Stimulated activated CD8-positive, alpha-beta memory T cell treated with anti-CD3 and anti-CD28 coated beads, Interleukin-7, amount 100 ng/mL, for 48 hours (primary cell): Measurements from ENCODE around the gene NFATC3.

Experiments
- DNase-seq, 2 donors: peaks; one replicate each; pipeline ENCODE4 v3.0.0-alpha.2; 2020; ENCODE audit warnings: low read depth in 1 of 2; ENCODE audit errors: extremely low read depth in 1 of 2

The NFATC3 gene

DNA sequence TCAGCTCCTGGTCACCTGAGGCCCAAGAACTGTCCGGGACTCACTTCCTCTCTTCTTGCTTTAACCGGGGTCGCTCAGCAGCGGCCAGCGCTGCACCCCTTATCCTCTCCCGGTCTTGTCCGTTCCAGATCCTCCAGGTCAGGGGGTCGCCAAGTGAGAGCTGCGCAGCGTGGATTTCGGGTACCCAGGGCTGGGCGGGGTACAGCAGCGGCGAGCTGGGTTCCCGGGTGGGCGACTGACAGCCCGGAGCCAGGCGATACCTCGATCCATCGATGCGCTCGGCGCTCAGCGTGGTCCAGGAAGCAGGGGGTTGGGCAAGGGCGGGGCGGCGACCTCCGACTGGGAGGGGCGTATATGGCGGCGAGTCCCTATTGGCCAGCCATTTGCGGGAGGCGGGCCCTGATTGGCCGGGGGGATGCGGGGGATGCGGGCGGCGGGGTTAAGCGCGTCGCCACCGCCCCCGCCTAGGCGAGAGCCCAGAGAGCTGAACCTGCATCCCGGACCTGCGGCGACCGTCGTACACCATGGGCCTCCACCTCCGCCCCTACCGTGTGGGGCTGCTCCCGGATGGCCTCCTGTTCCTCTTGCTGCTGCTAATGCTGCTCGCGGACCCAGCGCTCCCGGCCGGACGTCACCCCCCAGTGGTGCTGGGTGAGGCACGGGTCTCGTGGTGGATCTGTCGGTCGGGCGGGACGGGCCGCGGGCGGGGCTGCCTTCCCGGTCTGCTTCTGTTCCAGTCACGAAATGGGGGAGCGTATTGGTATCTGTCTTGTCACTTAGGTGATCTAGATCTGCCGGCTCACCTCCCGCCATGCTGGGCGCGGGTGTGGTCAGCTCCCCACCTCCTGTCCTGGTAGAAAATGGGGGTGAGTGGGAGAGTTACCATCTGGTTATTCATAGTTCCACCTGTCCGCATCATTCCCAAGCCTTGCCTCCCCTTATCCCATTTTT lies 160.0 kb downstream of the NFATC3 start, which contains the start of gene PLA2G15:
PLA2G15 (plus strand) TSS at position 471 of the 951 bp plus-strand sequence; CDS start at position 525, 54 bp downstream.
- peak; percentile 91 to 92 for DNase-seq

DNA sequence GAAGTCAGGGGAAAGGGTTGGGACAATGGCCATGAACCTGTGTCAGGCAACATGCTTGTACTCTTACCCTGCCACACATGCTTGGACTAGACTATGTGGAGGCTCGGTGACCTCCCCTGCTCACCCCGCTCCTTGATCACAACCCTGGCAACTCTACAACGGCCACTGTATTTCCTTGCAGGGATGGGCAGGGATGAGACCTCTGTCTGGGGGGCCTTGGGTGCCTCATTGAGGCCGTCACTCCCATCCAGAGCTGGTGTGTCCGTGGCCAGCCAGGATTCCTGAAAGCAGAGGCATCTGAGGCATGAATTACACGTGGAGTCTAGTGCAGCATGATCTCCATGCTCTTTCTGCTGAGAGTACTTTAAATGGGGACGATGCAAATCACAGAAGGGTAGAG lies 161.0 kb downstream of the NFATC3 start:
- DNase-seq: no peak

DNA sequence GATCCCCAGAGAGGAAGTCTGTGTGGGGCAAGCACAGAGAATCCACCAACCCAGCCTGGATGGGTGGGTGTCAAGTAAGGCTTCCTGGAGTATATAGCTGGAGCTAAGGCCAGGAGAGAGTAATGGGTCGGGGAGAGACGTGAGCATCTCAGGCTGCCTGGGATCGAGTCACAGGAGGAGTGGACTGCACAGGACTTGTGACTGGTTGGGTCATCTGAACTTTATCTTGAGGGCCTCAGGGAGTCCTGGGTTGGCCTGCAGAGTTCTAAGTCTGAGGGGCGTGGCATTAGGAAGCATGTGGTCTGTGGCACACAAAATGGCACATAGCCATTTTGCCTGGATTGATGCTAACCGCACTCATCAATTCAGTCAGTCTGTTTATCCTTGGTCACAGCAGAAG lies 161.5 kb downstream of the NFATC3 start:
- no peak for DNase-seq

DNA sequence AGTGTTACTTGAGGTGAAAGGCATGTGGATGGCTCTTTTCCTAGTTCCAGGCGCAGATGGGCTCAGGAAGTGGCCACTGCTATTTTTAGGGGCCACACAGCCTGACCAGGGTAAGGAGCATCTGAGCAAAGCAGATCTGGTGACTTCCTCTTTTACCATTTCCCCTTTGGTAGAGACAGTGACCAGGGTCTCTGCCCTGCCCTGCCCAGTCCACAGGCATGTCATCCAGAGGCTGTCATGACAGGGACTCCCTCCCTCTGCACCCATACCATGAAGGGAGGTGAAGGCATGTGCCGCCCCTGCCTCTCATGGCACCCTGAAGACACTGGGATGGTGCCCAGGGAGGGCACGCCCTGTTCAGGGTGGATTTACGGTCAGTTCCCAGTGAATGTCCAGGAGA lies 162.2 kb downstream of the NFATC3 start:
- no peak for DNase-seq

DNA sequence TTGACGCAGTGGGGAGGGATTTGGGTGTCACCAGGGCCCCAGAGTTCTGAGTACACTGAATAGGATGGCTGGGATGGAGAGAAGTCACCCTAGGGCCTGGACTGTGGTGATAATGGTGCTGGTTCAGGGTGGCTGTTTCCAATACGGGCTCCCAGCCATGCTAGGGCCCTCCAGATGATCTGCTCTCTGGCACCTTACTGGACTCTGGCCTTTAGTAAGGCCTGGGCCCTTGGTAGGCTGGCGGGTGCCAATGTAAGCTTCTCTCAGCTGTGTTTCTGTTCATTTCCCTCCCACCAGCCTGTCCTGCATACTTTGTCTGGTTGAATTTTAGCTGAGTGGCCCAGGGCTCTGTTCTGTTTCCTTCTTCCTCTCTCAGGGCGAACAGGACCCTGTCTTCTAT lies 162.8 kb downstream of the NFATC3 start:
- DNase-seq: no peak

DNA sequence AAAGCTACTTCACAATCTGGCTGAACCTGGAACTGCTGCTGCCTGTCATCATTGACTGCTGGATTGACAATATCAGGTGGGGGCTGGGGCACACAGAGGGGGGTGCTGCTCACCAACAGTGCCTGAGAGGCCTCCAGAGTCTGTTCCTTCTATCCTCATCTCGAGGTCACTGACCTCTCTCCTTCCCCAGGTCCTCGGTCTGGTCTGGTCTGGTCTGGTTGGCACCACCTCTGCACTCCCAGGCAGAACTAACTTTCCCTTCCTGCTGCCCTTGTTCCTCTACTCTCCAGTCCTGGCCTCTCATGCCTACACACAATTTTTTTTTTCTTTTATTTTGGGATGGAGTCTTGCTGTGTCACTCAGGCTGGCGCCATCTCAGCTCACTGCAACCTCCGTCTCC lies 164.2 kb downstream of the NFATC3 start:
- no peak for DNase-seq

DNA sequence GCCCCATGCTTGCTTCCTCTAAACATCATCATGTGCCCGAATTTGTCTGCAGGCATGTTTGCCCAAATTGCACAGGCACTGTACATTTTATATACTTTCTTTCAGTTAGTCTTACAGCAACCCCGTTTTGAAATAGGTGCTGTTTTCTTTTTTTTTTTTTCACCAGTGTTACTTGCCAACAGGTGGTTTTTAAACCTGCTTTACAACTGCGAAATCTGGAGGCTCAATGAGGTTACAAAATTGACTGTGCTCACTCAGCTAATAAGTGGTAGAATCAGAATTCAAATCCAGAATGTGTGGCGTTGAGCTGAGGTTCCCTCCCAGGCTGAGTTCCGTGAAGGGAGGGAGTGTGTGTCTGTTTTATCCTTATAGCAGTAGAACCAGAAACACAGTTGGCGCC lies 165.8 kb downstream of the NFATC3 start:
- DNase-seq: no peak

DNA sequence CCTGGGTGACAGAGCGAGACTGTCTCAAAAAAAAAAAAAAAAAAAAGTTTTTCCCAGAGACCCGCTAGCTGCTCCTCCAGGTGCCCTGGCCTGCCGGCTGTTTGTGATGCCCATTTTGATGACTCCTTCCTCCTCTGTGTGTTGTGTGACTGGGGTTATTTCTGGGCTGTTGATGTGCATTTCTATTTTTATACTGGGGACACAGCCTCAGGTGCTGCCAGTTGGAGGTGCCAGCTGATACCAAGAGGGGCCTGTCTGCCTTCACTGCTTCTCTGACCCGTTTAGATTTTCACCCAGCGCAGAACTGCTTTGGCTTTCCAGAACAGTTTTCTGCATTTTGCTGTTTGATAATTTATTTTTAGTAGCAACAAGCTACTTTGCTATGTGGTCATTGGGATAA lies 166.7 kb downstream of the NFATC3 start:
- DNase-seq: no peak

DNA sequence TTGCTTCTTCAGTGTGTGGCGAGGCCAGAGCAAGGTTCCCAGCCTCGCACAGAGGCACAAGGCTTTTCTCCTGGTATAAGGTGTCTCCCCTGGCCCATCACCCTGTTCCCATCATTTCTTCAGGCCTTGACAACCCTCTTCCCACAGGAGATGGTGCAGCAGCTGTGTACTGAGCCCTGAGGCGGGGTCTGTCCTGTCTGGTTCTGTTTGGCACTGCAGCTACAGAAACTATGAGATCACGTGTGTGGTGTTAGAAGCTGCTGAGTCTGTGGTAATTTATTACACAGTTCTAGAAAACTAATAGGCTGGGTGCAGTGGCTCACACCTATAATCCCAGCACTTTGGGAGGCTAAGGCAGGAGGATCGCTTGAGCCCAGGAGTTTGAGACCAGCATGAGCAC lies 167.2 kb downstream of the NFATC3 start:
- no peak for DNase-seq

DNA sequence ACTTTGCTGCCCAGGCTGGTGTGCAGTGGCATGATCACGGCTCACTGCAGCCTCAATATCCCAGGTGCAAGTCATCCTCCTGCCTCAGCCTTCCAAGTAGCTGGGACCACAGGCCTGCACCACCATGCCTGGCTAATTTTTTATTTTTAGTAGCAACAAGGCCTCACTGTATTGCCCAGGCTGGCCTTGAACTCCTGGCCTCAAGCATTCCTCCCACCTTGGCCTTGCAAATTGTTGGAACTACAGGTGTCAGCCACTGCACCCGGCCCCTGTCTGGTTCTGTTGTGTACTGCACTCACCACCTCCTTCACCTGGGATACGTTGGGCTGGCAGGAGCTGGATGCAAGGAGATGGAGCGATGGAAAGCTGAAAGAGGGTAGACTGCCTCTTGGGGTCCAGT lies 168.6 kb downstream of the NFATC3 start:
- DNase-seq: no peak

DNA sequence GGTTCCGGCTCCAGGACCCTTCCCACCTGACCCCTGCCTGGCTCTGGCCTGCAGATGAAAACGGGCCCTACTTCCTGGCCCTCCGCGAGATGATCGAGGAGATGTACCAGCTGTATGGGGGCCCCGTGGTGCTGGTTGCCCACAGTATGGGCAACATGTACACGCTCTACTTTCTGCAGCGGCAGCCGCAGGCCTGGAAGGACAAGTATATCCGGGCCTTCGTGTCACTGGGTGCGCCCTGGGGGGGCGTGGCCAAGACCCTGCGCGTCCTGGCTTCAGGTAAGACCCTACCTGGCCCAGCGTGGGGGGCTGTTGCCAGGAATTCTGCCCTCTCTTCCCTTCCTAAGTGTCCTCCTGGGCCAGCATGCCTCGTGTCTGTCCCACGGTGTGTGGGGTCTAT lies 170.5 kb downstream of the NFATC3 start:
- no peak for DNase-seq

DNA sequence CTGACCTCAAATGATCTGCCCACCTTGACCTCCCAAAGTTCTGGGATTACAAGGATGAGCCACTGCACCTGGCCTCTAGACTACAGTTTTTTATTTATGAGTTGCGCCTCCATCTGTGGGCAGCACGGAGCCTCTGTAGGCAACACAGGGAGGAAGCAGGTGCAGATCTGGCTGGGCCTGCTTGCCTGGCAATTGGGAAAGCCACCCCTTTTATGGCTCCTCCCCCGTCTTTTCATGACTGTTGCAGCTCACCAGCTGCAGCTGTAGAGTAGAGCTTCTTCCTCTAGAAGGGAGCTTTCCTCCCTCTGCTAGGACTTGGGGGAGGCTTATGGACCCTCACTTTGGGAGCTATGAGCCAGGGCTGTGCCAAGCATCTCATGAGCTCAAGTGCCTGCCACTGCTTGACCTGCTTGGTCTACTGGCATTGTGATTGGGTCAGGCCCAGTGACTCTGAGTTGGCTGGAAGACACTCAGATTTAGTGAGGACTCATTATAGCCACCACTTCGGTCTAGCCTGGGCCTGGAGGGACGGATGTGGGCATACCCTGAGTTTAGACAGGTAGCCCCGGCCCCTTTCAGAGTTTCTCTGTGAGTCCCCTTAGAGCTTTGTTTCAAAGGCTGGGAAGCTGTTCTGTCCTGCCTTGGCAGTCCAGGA lies 172.2 kb downstream of the NFATC3 start:
- DNase-seq: no peak

DNA sequence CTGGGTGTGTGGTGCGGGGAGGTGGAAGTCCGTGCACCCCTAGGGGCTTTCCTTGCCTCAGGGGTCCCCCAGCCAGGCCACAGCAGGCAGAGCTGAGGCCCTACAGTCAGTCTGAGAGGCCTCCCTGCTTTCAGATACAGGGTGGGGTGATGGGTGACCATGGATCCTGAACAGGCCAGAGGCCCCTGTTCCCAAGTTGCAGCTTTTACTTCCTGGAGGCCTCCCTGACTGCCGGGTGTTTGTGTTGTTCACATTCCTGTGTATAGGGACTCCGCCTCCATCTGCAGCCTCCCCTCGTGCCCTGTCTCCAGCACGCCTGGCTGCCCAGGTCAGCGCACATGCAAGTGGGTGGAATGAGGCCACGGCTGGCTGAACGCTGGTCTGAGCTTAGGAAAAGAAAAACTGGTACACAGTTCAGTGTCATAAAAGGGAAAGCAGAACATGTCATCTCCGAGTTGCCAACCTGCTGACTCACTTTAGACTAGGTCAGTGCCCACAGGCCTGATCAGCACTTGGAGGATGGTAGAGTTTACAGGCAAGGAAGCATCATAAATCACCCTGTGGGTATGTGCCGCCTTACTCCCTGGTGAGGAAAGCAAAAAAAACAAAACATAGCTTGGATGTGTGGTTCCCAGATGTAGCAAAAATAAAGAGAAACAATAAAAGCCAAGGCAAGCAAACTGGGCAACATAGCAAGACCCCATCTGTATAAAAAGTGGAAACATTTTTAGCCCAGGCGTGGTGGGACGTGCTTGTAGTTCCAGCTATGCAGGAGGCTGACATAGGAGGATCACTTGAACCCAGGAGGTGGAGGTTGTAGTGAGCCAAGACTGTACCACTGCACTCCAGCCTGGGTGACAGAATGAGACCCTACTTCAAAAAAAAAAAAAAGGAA lies 173.0 kb downstream of the NFATC3 start:
- no peak for DNase-seq

DNA sequence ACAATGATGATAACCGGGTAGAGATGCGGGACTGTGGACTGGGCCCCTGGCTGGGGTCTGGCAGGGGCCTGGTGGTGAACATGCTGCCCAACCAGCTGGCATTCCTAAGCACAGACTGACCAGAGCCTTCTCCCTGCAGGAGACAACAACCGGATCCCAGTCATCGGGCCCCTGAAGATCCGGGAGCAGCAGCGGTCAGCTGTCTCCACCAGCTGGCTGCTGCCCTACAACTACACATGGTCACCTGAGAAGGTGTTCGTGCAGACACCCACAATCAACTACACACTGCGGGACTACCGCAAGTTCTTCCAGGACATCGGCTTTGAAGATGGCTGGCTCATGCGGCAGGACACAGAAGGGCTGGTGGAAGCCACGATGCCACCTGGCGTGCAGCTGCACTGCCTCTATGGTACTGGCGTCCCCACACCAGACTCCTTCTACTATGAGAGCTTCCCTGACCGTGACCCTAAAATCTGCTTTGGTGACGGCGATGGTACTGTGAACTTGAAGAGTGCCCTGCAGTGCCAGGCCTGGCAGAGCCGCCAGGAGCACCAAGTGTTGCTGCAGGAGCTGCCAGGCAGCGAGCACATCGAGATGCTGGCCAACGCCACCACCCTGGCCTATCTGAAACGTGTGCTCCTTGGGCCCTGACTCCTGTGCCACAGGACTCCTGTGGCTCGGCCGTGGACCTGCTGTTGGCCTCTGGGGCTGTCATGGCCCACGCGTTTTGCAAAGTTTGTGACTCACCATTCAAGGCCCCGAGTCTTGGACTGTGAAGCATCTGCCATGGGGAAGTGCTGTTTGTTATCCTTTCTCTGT lies 174.0 kb downstream of the NFATC3 start:
- DNase-seq: no peak

DNA sequence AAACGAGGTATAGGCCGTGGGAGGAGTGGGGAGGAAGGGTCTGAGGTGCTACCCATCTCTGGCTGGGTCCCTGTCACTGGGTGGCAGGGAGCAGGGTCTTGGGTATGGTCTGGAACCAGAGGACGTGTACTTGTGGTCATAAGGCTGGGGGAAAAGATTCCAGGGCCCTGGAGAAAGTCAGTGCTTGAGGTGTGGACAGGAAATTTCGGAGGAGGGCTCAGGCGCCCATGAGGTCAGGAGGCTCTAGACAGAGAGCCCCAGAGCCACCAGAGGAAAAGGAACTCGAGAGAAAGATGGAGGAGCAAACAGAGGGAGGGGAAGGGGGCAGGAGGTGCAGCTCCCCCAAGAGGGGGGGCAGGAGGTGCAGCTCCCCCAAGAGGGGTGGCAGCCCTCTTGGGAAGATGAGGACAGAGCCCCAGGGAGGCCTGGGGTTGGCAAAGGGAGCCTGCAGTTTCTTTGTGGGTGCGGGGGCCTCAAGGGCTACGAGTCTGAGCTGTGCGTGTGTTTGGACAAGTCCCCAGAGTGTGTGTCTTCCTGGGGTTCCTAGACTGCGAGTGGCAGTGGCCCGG lies 178.5 kb downstream of the NFATC3 start:
- no peak for DNase-seq

DNA sequence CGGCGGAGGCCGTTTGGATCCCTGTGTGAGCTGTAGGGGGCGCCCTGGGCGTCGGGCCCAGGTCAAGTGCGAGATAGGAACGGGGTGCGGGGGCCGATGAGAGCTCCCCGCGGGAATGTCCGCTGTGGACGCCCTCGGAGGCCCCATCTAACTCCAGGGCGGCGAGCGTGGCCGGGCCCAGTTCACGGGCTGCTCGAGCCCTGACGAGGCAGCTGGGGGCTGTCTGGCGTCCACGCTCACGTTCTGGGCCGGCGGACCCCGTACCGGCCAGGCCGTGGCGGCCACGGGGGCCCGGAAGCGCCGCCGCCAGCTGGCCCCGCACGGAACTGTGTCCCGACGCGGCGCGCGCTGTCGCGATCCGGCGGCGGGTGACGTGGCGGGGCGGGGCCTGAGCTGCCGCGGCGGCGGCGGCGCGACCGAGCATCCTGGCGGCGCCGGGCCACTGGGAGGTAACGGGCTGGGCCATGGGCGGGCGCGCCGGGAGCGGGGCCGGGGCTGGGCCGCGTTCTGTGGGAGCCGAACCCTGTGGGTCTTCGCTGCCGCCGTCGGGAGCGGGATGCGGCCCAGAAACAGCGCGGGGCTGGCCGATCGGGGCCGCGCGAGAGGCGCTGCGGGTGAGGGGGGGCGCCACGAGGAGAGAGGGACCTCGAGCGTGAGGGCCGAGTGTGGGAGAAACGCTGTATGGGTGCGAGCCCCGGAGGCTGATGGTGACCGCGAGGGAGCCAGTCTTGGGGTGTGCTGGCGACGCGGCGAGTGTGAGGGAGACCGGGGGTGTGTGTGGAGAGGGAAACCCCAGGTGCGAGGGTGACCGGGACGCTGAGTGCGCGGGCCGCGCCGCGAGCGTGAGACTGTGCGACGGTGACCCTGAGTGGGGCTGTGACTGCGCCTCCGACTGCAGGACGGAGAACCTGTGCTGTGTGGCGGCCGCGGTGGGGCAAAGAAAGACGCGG lies 179.2 kb downstream of the NFATC3 start, which contains the start of gene SLC7A6:
SLC7A6 (plus strand) TSS at position 399 of the 950 bp plus-strand sequence. CDS start 10,201 bp downstream, outside the sequence.
- peak; percentile 77 to 80 for DNase-seq

DNA sequence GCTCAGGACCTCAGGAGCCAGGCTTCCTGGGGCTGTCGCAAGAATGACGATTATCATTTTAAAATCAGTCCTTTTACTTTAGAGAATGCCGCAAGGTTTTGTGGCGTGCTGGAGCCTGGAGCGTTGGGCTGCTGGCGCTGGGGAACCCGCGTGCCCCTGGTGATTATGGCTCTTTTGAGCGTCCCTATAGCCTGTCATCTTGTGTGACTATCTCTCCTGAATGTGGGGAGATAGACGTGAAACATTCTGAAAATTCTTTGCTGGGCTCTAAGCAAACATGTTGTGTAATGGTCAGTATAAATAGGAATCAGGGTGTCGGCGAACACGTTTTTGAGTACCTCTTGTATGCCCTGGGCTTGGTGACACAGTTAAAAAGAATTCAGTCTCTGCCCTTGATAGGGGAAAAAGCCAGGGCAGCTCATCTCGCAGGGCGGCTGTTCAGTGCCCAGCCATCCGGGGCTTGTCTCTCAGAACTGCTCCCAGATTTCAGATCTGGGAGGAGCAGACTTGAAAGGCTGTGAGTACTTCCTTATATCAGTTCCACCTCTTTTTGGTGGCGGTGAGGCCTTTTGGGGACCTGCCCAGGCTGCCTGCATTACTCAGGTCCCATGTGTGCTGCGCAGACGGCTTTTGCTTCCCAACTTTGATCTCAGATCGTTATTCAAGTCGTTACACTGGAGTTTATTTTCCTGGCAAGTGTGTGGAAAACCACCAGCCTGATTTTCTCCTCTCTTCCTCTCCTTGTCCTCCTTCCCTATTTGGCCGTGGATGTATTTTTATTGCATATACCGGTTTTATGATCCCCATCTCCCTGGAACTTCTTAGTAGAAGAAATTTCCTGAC lies 180.1 kb downstream of the NFATC3 start:
- DNase-seq: no peak
